ENCODE data around the gene RNF227.

RNF227 gene

GRCh38 chr17:7946441-7946840 is 30.4 kb upstream of the RNF227 start:
- no peak overlapping the region for H3K27ac ChIP-seq (ENCODE audit: low read depth, low read length)
- no peak overlapping the region for H2AFZ ChIP-seq (ENCODE audit: low read length, unreplicated experiment)
- peaks cover 16% of the 10 kb centered on the region; the same call in 1 of the 2 replicates for H3K36me3 ChIP-seq (ENCODE audit: insufficient read depth, low read length)
- peaks cover 9% of the 10 kb centered on the region for H3K4me1 ChIP-seq (ENCODE audit: control insufficient read depth, insufficient read depth, low read length, unreplicated experiment)
- no peak overlapping the region for H3K4me3 ChIP-seq (ENCODE audit: low read depth, low read length)
- no peaks in the 10 kb centered on the region for H3K27me3 ChIP-seq (ENCODE audit: insufficient read depth, low read length)
- no peaks in the 10 kb centered on the region for H3K79me2 ChIP-seq (ENCODE audit: control insufficient read depth, insufficient read depth, low read length, unreplicated experiment)

- H3K27ac ChIP-seq (ENCODE audit: low read depth, low read length), result no peak overlapping the region
- no peak overlapping the region for H2AFZ ChIP-seq (ENCODE audit: low read length, unreplicated experiment)
- H3K27me3 ChIP-seq (ENCODE audit: insufficient read depth, low read length), result no peaks in the 10 kb centered on the region
- H3K36me3 ChIP-seq (ENCODE audit: insufficient read depth, low read length), result peaks cover 19% of the 10 kb centered on the region; the same call in 1 of the 2 replicates
- peaks cover 9% of the 10 kb centered on the region for H3K4me1 ChIP-seq (ENCODE audit: control insufficient read depth, insufficient read depth, low read length, unreplicated experiment)
- H3K4me3 ChIP-seq (ENCODE audit: low read depth, low read length), result no peak overlapping the region
- no peaks in the 10 kb centered on the region for H3K79me2 ChIP-seq (ENCODE audit: control insufficient read depth, insufficient read depth, low read length, unreplicated experiment)
These were observed 29.6 kb upstream of the RNF227 start for GRCh38 chr17:7945651-7946050.

GRCh38 chr17:7944326-7944725 is 28.2 kb upstream of the RNF227 start:
- Histone ChIP-seq H2AFZ (ENCODE audit: low read length, unreplicated experiment) (no peak overlapping the region), H3K4me3 (ENCODE audit: low read depth, low read length) (no peak overlapping the region), H3K4me1 (ENCODE audit: control insufficient read depth, insufficient read depth, low read length, unreplicated experiment) (peaks cover 9% of the 10 kb centered on the region), H3K79me2 (ENCODE audit: control insufficient read depth, insufficient read depth, low read length, unreplicated experiment) (no peaks in the 10 kb centered on the region), H3K27me3 (ENCODE audit: insufficient read depth, low read length) (no peaks in the 10 kb centered on the region), H3K27ac (ENCODE audit: low read depth, low read length) (no peak overlapping the region), H3K36me3 (ENCODE audit: insufficient read depth, low read length) (peaks cover 30% of the 10 kb centered on the region; the same call in 1 of the 2 replicates)

GRCh38 chr17:7943291-7943690 is 27.2 kb upstream of the RNF227 start:
- Histone ChIP-seq H3K27ac (ENCODE audit: low read depth, low read length) (no peak overlapping the region), H3K79me2 (ENCODE audit: control insufficient read depth, insufficient read depth, low read length, unreplicated experiment) (no peaks in the 10 kb centered on the region), H3K27me3 (ENCODE audit: insufficient read depth, low read length) (no peaks in the 10 kb centered on the region), H3K4me3 (ENCODE audit: low read depth, low read length) (no peak overlapping the region), H2AFZ (ENCODE audit: low read length, unreplicated experiment) (no peak overlapping the region), H3K4me1 (ENCODE audit: control insufficient read depth, insufficient read depth, low read length, unreplicated experiment) (peaks cover 9% of the 10 kb centered on the region), H3K36me3 (ENCODE audit: insufficient read depth, low read length) (peaks cover 28% of the 10 kb centered on the region)

- H3K27ac ChIP-seq (ENCODE audit: low read depth, low read length), result no peak overlapping the region
- no peak overlapping the region for H3K4me3 ChIP-seq (ENCODE audit: low read depth, low read length)
- H3K79me2 ChIP-seq (ENCODE audit: control insufficient read depth, insufficient read depth, low read length, unreplicated experiment), result peaks cover under 1% of the 10 kb centered on the region
- no peak overlapping the region for H2AFZ ChIP-seq (ENCODE audit: low read length, unreplicated experiment)
- H3K27me3 ChIP-seq (ENCODE audit: insufficient read depth, low read length), result no peaks in the 10 kb centered on the region
- H3K4me1 ChIP-seq (ENCODE audit: control insufficient read depth, insufficient read depth, low read length, unreplicated experiment), result peaks cover 2% of the 10 kb centered on the region
- H3K36me3 ChIP-seq (ENCODE audit: insufficient read depth, low read length), result peaks cover 37% of the 10 kb centered on the region
These were observed 24.7 kb upstream of the RNF227 start for GRCh38 chr17:7940743-7941142.

GRCh38 chr17:7940034-7940433 is 23.9 kb upstream of the RNF227 start:
- H3K4me1 ChIP-seq (ENCODE audit: control insufficient read depth, insufficient read depth, low read length, unreplicated experiment), result peaks cover 5% of the 10 kb centered on the region
- H3K4me3 ChIP-seq (ENCODE audit: low read depth, low read length), result no peak overlapping the region
- no peak overlapping the region for H3K27ac ChIP-seq (ENCODE audit: low read depth, low read length)
- peaks cover 39% of the 10 kb centered on the region for H3K36me3 ChIP-seq (ENCODE audit: insufficient read depth, low read length)
- H2AFZ ChIP-seq (ENCODE audit: low read length, unreplicated experiment), result no peak overlapping the region
- peaks cover 5% of the 10 kb centered on the region for H3K79me2 ChIP-seq (ENCODE audit: control insufficient read depth, insufficient read depth, low read length, unreplicated experiment)
- H3K27me3 ChIP-seq (ENCODE audit: insufficient read depth, low read length), result no peaks in the 10 kb centered on the region

- Histone ChIP-seq H3K79me2 (ENCODE audit: control insufficient read depth, insufficient read depth, low read length, unreplicated experiment) (peaks cover 41% of the 10 kb centered on the region), H3K36me3 (ENCODE audit: insufficient read depth, low read length) (peaks cover 35% of the 10 kb centered on the region), H3K4me1 (ENCODE audit: control insufficient read depth, insufficient read depth, low read length, unreplicated experiment) (peaks cover 23% of the 10 kb centered on the region), H3K4me3 (ENCODE audit: low read depth, low read length) (no peak overlapping the region), H3K27me3 (ENCODE audit: insufficient read depth, low read length) (no peaks in the 10 kb centered on the region), H2AFZ (ENCODE audit: low read length, unreplicated experiment) (no peak overlapping the region), H3K27ac (ENCODE audit: low read depth, low read length) (no peak overlapping the region)
These were observed 19.8 kb upstream of the RNF227 start for GRCh38 chr17:7935859-7936258.

- Histone ChIP-seq H3K27ac (ENCODE audit: low read depth, low read length) (peak overlapping the region; percentile 70), H2AFZ (ENCODE audit: low read length, unreplicated experiment) (peak overlapping the region; percentile 97)
These were observed 16.9 kb upstream of the RNF227 start for GRCh38 chr17:7932949-7933348.

GRCh38 chr17:7932483-7932891 is 16.4 kb upstream of the RNF227 start:
- H3K27me3 ChIP-seq (ENCODE audit: insufficient read depth, low read length), result no peaks in the 10 kb centered on the region
- peak overlapping the region; percentile 99 for H3K4me3 ChIP-seq (ENCODE audit: low read depth, low read length)
- H3K27ac ChIP-seq (ENCODE audit: low read depth, low read length), result peak overlapping the region; percentile 70
- peaks cover 22% of the 10 kb centered on the region for H3K36me3 ChIP-seq (ENCODE audit: insufficient read depth, low read length)
- peaks cover 26% of the 10 kb centered on the region for H3K4me1 ChIP-seq (ENCODE audit: control insufficient read depth, insufficient read depth, low read length, unreplicated experiment)
- peak overlapping the region; percentile 97 for H2AFZ ChIP-seq (ENCODE audit: low read length, unreplicated experiment)
- peaks cover 49% of the 10 kb centered on the region for H3K79me2 ChIP-seq (ENCODE audit: control insufficient read depth, insufficient read depth, low read length, unreplicated experiment)

More at GRCh38 chr17:7932949-7933348, 16.9 kb upstream of the RNF227 start:
- no peaks in the 10 kb centered on the region for H3K27me3 ChIP-seq (ENCODE audit: insufficient read depth, low read length)
- H3K4me1 ChIP-seq (ENCODE audit: control insufficient read depth, insufficient read depth, low read length, unreplicated experiment), result peaks cover 26% of the 10 kb centered on the region
- peaks cover 22% of the 10 kb centered on the region for H3K36me3 ChIP-seq (ENCODE audit: insufficient read depth, low read length)
- peaks cover 49% of the 10 kb centered on the region for H3K79me2 ChIP-seq (ENCODE audit: control insufficient read depth, insufficient read depth, low read length, unreplicated experiment)
- H3K4me3 ChIP-seq (ENCODE audit: low read depth, low read length), result peak overlapping the region; percentile 99

GRCh38 chr17:7931709-7932482 is 15.8 kb upstream of the RNF227 start, which contains the start of the genes CNTROB and TRAPPC1:
CNTROB (plus strand) TSS chr17:7932206; CDS start chr17:7933080, 874 bp downstream.
TRAPPC1 (minus strand) TSS chr17:7931946; CDS start chr17:7931829, 117 bp downstream.
- Histone ChIP-seq H3K27me3 (ENCODE audit: insufficient read depth, low read length) (no peaks in the 10 kb centered on the region), H2AFZ (ENCODE audit: low read length, unreplicated experiment) (peak within 1 kb of the TSS; percentile 97), H3K36me3 (ENCODE audit: insufficient read depth, low read length) (peaks cover 19% of the 10 kb centered on the region), H3K79me2 (ENCODE audit: control insufficient read depth, insufficient read depth, low read length, unreplicated experiment) (peaks cover 49% of the 10 kb centered on the region), H3K4me3 (ENCODE audit: low read depth, low read length) (peak within 1 kb of the TSS; percentile 99), H3K27ac (ENCODE audit: low read depth, low read length) (peak within 1 kb of the TSS; percentile 70), H3K4me1 (ENCODE audit: control insufficient read depth, insufficient read depth, low read length, unreplicated experiment) (peaks cover 26% of the 10 kb centered on the region)
